Esophagus muscularis mucosa (tissue), 4 donors: ENCODE results near the gene RAB3A.

Experiments used
- CTCF ChIP-seq, 3 experiments: fragments of 200-600 bp in 2 of 3; fragments of 450-650 bp in 1 of 3; sonication (generic) in 2 of 3; IDR thresholded peaks; one replicate each; pipeline ENCODE4 v1.5.1; 2017 to 2019; ENCODE audit warnings: antibody characterized with exemption in 3 of 3, mild to moderate bottlenecking in 2 of 3, moderate library complexity in 1 of 3
- EP300 ChIP-seq: sonication (generic); formaldehyde crosslinking; IDR thresholded peaks from one replicate; pipeline ENCODE4 v1.6.1; 2017; ENCODE audit warnings: antibody characterized with exemption
- POLR2A ChIP-seq: fragments of 450-650 bp; IDR thresholded peaks from one replicate; pipeline ENCODE4 v1.6.1; 2017; ENCODE audit warnings: antibody characterized with exemption, moderate library complexity, mild to moderate bottlenecking, low read depth
- POLR2AphosphoS5 ChIP-seq, 2 donors: sonication (generic); formaldehyde crosslinking; IDR thresholded peaks; one replicate each; pipeline ENCODE4 v1.6.1; 2017; ENCODE audit warnings: antibody characterized with exemption in 2 of 2

- TF ChIP-seq CTCF (IDR thresholded peaks at IDR 0.05) (no peak), POLR2A (no peak), POLR2AphosphoS5 (IDR thresholded peaks at IDR 0.05) (no peak), EP300 (no peak)
Observed at GRCh38 chr19:18218600-18218999, 14.8 kb upstream of the RAB3A start.
